ENCODE results near the gene USP37.

Gene USP37

DNA sequence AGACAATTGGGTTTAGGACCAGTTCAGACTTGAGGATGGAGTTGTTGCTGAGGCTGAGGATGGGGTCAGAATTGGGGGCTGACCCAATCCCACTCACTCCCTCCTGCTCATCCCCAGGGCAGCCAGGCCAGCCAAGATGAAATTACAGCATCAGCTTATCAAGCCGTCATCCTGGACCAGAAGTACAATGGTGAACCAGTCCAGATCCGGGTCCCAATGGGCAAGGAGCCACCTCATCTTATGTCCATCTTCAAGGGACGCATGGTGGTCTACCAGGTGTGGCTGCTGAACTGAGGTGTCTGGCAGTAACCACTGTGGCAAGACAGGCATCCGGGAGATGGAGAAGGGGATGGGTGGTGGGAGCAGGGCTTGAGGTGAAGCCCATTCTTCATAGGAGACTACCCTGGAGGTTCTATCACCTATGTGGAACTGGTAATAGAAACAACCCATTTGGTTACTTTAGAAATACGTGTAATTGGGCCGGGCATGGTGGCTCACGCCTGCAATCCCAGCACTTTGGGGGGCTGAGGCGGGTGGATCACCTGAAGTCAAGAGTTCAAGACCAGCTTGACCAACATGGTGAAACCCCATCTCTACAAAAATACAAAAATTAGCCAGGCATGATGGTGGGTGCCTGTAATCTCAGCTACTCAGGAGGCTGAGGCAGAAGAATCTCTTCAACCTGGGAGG, 135.3 kb downstream of the USP37 start:
- DNase-seq (ENCODE audit: insufficient read length, low spot score): no peak
- no peak for FAIRE-seq

DNA sequence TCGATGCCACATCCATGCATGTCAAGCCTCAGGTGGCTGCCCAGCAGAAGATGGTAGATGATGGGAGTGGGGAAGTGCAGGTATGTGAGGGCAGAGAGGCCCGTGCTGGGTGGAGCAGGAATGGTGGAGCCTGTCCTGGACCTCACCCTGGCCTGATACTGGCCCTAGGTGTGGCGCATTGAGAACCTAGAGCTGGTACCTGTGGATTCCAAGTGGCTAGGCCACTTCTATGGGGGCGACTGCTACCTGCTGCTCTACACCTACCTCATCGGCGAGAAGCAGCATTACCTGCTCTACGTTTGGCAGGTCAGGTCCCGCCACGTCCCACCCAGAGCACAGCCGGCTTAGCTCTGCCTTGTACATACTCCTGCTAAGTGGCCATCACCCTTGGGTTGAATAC, 136.3 kb downstream of the USP37 start:
- FAIRE-seq (no peak), DNase-seq (ENCODE audit: insufficient read length, low spot score) (no peak)

DNA sequence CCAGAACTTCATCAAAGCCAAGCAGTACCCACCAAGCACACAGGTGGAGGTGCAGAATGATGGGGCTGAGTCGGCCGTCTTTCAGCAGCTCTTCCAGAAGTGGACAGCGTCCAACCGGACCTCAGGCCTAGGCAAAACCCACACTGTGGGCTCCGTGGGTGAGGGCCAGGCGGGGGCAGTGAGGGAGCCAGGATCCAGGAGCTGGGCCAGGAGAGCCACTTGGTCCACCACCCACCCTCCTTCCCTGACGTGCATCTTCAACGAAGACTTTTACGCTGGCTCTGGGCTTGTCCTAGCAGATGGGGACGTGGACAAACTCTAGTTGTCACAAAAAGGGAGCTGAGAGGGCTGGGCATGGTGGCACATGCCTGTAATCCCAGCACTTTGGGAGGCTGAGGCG, 137.4 kb downstream of the USP37 start:
- no peak for FAIRE-seq
- DNase-seq (ENCODE audit: insufficient read length, low spot score): no peak

GRCh38 chr2:218429911-218430692, 138.0 kb downstream of the USP37 start:
- no peak for DNase-seq (ENCODE audit: insufficient read length, low spot score)
- FAIRE-seq: no peak

DNA sequence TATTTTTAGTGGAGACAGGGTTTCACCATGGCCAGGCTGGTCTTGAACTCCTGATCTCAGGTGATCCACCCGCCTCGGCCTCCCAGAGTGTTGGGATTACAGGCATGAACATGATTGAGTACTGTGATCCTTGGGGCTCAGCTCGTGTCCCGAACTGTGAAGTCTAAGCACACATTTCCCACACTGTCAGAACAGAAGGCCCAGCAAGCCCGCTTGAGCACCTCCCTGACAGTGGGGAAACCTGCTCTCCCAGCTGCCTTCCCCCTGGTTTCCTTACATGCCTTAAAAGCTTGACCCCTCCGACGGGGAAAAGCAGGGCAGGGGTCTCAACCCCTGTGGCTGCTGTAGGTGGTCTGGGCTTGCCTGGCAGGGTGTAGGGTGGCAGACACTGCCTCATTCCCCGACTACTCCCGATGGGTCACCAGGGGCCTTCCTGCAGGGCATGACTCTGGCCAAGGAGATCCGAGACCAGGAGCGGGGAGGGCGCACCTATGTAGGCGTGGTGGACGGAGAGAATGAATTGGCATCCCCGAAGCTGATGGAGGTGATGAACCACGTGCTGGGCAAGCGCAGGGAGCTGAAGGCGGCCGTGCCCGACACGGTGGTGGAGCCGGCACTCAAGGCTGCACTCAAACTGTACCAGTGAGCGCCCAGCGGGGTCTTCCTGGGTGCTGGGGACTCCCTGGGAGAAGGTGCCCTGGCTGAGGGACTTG, 139.1 kb downstream of the USP37 start:
- FAIRE-seq: no peak
- no peak for DNase-seq (ENCODE audit: insufficient read length, low spot score)

- FAIRE-seq (no peak), DNase-seq (ENCODE audit: insufficient read length, low spot score) (no peak)
Observed at GRCh38 chr2:218427741-218428140, 140.4 kb downstream of the USP37 start.

GRCh38 chr2:218425531-218425930, 142.6 kb downstream of the USP37 start:
- DNase-seq (ENCODE audit: insufficient read length, low spot score): no peak
- FAIRE-seq: no peak

DNA sequence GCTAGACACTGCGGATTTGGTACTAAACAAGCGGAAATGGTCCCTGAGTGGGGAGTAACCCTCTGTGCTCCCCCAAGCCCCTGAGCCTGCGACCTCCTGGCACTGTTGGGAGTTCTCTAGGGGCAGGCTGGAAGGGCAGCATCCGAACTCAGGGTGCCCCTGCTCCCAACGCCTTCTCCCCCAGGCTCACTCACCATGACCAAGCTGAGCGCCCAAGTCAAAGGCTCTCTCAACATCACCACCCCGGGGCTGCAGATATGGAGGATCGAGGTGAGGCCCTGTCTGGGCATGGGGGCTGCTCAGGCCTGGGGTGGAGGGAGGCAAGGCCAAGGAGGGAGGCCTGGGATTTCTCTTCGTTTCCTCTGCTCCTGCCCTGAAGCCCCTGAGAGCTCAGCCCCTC, 144.6 kb downstream of the USP37 start:
- FAIRE-seq (no peak), DNase-seq (ENCODE audit: insufficient read length, low spot score) (no peak)

DNA sequence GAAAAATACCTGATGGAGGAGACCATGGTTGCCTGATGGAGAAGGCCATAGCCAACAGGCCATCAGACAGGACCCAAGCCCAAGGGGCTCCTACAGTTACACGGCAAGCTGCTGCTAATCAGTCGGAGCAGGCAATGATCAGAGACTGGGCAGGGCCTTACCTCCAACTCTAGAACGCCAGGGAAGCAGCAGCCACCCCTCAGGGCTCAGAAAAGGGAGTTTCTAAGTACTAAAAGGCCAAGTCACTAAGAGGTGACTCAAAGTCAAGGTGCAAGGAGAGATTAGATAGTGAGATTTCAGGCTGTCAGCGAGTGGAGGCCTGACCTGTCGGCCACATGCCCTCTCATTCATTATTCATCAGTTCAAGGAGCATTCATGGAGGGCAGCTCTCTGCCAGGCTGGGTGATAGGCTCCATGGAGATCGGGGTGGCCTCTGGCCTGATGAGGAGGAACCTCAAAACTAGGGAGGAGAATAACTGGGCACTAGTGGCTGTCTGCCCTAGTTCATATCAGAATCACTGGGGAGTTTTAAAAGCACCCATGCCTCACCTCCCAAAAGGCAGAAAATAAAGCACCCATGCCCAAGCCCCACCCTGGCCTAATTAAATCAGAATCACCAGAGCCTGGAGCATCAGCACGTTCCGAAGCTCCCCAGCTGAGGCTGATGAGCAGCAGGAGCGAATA, 145.6 kb downstream of the USP37 start:
- no peak for DNase-seq (ENCODE audit: insufficient read length, low spot score)
- FAIRE-seq: no peak

DNA sequence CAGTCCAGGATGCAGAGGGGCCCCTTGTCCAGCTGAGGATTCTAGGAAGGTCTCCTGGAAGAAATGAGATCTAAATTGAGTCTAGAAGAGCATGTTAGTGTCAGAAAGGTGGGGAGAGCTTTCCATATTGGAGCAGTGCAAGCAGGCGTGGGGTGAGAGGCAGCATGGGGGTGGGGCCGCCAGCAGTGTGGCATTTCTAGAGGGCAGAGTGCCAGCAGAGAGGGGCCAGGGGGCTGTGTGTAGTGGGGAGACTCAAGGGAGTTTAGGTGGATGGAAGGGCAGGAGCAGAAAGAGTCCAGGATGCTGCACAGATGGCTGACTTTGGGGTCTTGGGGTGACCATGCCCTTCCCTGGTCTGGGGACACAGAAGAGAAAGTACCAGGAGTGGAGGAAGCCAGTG, 147.1 kb downstream of the USP37 start:
- FAIRE-seq (no peak), DNase-seq (ENCODE audit: insufficient read length, low spot score) (no peak)

- FAIRE-seq: no peak
Observed at GRCh38 chr2:218419630-218420216, 148.4 kb downstream of the USP37 start.

DNA sequence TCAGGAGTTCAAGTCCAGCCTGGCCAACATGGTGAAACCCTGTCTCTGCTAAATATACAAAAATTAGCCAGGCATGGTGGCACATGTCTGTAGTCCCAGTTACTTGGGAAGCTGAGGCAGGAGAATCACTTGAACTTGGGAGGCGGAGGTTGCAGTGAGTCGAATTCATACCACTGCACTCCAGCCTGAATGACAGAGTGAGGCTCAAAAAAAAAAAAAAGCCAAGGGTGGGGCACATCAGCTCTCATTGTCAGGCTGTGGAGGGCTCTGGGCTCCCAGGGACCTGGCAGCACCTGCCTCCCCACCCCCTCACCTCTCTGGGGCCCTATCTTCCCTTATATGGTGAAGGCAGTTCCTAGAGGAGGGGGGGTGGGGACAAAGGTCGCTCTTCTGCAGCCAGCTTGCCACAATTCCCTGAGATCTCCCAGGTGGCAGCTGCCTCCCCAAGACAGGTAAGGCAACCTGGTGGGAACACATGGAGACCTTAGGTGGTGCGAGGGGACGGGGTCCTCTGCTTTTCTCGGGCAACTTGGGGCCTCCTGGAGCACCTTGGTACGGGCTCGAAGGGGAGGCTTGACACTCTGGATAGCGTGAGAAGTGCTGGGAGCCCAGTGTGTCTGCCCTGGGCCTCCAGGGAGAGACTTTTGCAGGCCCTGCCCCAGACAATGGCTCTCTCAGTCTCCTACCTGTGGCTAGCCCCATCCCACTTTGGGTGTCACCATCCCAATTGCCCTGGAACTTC, 149.3 kb downstream of the USP37 start, which contains the start of gene VIL1:
Gene VIL1 (plus strand): TSS at position 407 of the 742 bp plus-strand sequence. CDS start 4,656 bp downstream, outside the sequence.
- no peak for DNase-seq (ENCODE audit: insufficient read length, low spot score)
- FAIRE-seq: no peak

More at GRCh38 chr2:218419630-218420216, 148.4 kb downstream of the USP37 start:
- DNase-seq (ENCODE audit: insufficient read length, low spot score): no peak

- FAIRE-seq: no peak
- no peak for DNase-seq (ENCODE audit: insufficient read length, low spot score)
Observed at GRCh38 chr2:218418321-218418716, 149.8 kb downstream of the USP37 start.

DNA sequence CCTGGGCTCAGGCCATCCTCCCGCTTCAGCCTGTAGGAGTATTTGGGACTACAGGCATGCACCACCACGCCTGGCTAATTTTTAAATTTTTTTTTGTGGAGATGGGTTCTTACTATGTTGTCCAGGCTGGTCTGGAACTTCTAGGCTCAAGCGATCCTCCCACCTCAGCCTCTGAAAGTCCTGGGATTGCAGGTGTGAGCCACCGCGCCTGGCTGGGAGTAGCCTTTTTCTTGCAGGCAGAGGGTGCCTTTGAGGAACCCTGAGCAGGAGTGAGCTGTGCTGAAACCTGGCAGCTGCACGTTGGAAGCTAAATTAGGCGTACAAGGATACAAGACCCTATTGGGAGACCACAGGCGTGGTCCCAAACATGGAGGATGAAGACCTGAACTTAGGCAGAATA, 160.4 kb downstream of the USP37 start:
- FAIRE-seq (no peak), DNase-seq (ENCODE audit: insufficient read length, low spot score) (no peak)

DNA sequence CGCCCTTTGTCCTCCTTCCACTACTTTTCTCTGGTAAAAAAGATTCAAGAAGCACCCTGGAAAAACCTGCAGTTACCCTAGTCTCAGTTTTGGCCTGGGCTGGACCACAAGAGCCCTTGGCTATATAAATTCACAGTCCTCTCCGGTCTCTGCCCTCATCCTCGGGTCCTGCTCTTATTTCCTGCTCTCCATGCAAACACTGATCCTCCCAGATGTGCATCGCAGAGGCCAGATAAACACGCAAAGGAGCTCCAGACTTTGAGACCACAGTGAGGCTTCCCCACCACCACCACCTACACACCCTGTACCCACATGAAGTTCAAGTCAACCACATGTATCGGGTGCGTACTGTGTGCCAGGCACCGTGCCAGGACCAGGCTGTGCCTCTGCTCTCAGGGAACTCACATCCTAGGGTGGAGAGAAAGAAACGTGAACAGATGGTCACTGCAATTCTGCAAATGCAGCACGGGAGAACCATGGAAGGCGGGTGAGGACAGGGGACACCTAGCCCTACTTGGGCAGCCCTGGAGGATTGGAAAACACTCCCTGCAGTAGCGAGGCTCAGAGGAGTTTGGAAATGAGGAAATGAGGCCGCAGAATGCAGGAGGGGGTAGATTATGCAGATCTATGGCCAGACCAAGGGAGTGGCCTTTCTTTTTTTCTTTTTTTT, 161.1 kb downstream of the USP37 start:
- FAIRE-seq: peak; percentile 70
- DNase-seq (ENCODE audit: insufficient read length, low spot score): no peak

- FAIRE-seq (peak; percentile 92), DNase-seq (ENCODE audit: insufficient read length, low spot score) (peak; percentile 85)
Observed at GRCh38 chr2:218406209-218406948, 161.8 kb downstream of the USP37 start.

DNA sequence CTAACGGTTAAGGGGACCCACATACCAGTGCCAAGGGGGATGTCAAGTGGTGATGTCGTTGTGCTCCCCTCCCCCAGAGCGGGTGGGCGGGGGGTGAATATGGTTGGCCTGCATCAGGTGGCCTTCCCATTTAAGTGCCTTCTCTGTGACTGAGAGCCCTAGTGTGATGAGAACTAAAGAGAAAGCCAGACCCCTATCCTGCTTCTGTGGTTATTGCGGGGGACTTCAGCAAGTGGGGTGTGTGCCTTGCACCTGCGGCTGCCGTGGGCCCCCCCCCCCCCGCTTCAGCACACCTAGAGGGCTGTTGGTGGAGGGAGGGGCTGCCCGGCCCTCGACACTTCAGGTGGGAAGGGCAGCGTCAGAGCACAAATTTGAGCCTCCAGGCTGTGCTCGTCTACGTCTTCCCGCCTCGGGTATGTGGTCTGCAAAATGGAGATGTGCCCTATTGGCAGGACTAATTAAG, 162.4 kb downstream of the USP37 start:
- no peak for DNase-seq (ENCODE audit: insufficient read length, low spot score)
- FAIRE-seq: no peak

DNA sequence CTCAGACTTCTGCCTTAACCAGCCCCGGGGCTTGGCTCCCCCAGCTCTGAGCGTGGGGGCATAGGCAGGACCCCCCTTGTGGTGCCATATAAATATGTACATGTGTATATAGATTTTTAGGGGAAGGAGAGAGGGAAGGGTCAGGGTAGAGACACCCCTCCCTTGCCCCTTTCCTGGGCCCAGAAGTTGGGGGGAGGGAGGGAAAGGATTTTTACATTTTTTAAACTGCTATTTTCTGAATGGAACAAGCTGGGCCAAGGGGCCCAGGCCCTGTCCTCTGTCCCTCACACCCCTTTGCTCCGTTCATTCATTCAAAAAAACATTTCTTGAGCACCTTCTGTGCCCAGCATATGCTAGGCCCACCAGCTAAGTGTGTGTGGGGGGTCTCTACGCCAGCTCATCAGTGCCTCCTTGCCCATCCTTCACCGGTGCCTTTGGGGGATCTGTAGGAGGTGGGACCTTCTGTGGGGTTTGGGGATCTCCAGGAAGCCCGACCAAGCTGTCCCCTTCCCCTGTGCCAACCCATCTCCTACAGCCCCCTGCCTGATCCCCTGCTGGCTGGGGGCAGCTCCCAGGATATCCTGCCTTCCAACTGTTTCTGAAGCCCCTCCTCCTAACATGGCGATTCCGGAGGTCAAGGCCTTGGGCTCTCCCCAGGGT, 162.9 kb downstream of the USP37 start:
- DNase-seq (ENCODE audit: insufficient read length, low spot score) (no peak), FAIRE-seq (peak; percentile 63)
